Measurements from ENCODE around the gene FOXRED1. TPM values are rescaled to one million over a fixed set of nuclear protein-coding genes. Genes with fewer than 3 reads are reported as not detected.

The FOXRED1 gene
- polyA plus RNA-seq, 3 donors: 30.4 to 57.6 (median 55.0) TPM

DNA sequence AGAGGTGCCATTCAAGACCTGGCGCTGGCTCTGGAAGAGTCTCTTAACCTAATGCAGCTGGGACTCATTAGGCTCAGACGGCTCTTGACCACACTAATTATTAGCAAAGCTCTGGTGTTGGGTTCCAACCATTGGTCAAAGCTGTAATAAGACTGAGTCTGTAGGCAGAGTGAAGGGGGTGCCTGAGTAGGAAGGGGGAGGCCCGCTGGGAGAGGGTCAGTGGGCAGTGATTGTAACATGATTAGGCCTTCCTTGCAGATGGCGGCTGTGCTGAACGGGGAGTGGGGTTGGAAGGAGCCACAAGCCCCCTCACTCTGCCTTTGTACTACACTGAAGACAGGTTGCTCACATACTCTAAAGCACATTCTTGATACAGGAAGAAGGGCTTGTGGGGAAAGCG is 5.5 kb upstream of the FOXRED1 start:
- no peak for DNase-seq

- no peak for DNase-seq
These were observed 3.1 kb upstream of the FOXRED1 start for GRCh38 chr11:126265811-126266210.

GRCh38 chr11:126267650-126268049 is 1.3 kb upstream of the FOXRED1 start:
- no peak for DNase-seq

DNA sequence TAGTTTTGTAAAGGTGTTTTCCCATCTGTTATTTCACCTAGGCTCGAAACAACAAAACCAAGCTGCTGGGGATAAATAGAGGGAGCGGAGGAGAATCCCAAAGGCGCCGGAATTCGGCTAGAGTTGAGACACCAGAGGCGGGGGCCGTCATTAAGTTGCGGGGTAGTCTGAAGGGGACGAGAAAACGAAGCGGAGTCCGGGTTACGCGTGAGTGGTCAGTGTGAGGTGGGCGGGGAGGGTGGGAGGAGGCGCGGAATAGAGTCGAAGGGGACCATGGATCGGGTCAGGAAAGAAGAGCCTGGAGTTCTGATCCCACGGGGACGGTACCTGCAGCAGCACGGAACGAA is 620 bp upstream of the FOXRED1 start:
- DNase-seq: no peak

DNA sequence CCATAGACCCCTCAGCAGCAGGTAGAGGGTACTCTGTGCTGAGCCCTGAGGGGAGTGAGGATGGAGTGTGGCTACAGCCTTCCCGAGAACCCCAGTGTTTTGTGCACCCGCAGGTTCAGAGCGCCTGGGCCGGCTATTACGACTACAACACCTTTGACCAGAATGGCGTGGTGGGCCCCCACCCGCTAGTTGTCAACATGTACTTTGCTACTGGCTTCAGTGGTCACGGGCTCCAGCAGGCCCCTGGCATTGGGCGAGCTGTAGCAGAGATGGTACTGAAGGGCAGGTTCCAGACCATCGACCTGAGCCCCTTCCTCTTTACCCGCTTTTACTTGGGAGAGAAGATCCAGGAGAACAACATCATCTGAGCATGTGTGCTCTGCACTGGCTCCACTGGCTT is 8.4 kb downstream of the FOXRED1 start:
- no peak for DNase-seq

DNA sequence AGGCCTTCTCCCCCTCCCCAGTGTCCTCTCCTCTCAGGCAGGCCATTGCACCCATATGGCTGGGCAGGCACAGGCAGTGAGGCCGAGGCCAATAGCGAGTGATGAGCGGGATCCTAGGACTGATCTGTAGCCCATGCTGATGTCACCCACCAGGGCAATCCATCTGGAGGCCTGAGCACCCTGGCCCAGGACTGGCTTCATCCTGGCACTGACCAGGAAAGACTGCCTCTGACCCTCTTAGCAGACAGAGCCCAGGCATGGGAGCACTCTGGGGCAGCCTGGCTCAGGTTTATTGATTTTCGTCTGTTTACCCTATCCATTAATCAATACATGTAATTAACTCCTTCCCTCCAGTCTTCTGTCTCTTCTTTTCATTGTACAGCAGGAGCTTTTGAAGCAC is 8.8 kb downstream of the FOXRED1 start:
- no peak for DNase-seq

GRCh38 chr11:126279191-126279590 is 10.2 kb downstream of the FOXRED1 start:
- DNase-seq: no peak

DNA sequence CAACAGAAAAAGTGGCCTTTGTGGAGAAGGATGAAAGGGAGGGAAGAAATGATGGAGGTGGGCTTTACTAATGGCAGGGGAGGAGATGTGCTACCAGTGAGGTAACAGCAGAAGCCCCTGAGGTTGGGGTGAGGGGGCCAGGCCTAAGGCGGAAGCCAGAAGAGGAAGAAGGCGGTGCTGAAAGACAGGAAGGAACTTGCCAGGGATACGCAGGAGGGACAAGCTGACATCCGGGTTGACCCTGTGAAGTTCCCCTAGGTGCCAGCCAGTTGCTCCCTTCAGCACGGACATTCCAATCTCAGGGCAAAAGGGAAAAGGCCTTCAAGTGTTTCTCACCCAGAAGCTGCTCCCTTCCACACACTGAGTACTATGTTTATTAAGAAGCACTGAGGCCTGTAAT is 11.6 kb downstream of the FOXRED1 start:
- no peak for DNase-seq

- no peak for DNase-seq
These were observed 12.3 kb downstream of the FOXRED1 start for GRCh38 chr11:126281245-126281644.

DNA sequence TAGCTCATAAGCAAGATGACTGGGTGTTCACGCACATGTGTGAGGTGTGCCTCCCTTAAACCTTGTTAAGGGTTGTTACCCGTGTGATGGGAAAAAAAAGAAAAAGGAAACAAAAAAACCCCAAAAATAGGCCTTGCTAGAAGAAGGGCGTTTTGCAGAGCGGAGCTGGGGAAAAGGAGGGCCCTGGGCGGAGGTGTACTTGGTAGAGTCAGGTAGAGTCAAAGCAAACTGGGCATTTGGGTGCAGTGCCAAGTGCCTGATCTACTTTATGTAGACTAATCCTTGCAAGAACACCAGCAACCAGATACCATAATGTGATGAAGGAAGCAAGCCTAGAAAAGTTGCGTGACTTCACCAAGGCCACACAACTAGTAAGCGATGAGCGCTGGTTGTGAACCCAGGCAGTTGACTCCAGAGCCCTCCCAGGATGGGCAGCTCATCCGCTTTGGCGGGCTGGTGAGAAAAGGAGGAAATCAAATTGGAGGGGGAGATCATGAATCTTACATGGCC is 12.8 kb downstream of the FOXRED1 start:
- DNase-seq: no peak

- peak; percentile 52 for DNase-seq
These were observed 13.4 kb downstream of the FOXRED1 start for GRCh38 chr11:126282361-126282735.

DNA sequence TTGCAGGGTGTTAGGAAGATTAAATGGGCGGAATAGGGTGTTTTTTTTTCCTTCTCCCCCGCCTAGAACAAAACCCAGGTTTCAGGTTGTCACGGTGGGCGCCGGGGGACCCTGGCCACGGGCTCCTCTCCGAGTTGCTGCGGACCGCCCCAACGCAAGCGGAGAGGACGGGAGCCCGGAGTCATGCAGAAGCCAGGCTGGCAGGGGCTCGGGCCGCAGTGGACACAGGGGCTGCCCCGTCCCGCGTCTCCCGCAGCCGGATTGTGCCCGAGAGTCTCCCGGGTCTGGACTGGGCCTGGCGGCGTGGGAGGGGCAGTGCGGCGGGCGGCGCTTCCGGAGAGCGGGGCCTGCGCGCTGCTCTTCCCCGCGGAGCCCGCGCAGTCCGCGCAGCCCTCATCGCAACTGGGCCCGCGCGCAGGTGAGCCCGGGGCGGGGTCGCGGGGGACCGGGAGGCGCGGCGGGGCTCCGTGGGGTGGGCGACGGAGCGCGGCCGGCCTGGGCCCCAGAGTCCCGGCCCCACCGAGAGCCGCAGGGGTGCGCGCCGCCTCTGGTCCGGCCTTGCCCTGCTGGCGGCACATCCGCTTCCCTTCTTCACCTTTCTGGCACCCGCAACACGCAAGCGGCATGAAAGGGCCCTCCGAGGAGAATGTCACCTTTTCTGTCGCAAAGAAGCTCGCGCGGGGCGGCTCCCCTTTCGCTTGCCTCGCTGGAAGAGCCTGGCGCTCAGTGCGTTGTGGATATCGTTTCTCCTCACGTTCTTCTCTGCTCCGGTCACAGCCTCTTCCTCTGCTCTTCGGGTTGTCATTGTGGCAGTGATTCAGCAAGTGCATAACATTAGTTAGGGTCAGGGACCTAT is 14.0 kb downstream of the FOXRED1 start, which contains the start of gene TIRAP:
TIRAP (plus strand) TSS at position 358 of the 856 bp plus-strand sequence. CDS start 7,802 bp downstream, outside the sequence.
- DNase-seq: peak; percentile 55

DNA sequence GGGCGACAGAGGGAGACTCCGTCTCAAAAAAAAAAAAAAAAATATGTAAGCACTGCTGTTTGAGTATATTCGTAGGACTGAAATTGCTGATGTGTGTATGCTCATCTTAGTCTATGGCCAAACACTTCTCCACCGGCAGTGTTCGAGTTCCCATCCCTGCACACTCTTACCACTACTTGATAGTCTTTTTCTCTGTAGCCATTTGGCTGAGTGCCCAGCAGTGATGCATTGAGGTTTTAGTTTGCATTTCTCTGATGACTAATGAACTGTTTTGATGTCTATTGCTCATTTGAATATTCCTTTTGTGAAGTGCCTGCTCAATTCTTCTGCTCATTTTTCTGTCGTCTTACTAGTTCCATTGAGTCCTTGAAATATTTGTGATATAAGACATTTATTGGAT is 15.9 kb downstream of the FOXRED1 start:
- DNase-seq: no peak

GRCh38 chr11:126288237-126288636 is 19.3 kb downstream of the FOXRED1 start:
- DNase-seq: no peak

GRCh38 chr11:126290887-126291286 is 21.9 kb downstream of the FOXRED1 start:
- no peak for DNase-seq

DNA sequence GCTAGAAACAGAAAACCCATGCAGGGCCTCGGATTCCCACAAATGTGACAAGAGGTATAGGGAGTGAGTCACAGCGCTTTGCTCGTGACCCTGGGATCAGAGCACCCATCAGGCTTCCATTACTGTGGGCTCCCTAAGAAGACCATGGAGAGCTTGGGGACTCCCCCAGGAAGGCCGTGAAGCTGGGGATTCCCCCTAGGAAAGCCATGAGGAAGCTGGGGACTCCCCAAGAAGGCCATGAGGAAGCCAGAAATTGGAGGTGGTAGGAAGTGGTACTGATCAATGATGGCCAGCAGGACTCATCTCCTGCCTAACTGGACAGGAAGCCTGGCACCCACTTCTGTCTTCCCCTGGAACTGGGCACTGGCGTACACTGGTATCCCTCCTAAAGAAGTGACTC is 24.8 kb downstream of the FOXRED1 start:
- no peak for DNase-seq

GRCh38 chr11:126297004-126297403 is 28.1 kb downstream of the FOXRED1 start:
- DNase-seq: no peak

- DNase-seq: peak; percentile 91
These were observed 34.9 kb downstream of the FOXRED1 start, which contains the start of gene DCPS for GRCh38 chr11:126303623-126304456. DCPS (plus strand) TSS chr11:126304060; CDS start chr11:126304081, 21 bp downstream.

GRCh38 chr11:126304457-126305075 is 35.6 kb downstream of the FOXRED1 start:
- no peak for DNase-seq

GRCh38 chr11:126305699-126306098 is 36.7 kb downstream of the FOXRED1 start:
- DNase-seq: no peak

DNA sequence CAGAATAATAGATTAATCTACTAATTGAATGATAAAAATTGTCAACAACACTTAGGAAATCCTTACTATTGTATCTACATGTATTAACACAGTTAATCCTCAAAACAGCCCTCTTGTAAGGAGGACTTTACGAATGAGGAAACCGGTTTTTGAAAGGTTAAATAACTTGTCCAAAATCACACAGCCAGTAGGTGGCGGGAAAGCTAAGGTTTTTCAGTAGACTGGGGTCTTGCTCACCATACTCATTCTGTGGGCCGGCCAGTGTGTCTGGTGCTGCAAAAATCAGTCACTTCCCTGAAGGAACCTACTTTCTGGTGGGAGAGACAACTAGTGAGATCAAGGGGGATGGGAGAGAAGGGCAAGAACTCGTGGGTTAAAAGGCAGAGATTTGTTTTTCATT is 38.8 kb downstream of the FOXRED1 start:
- no peak for DNase-seq

DNA sequence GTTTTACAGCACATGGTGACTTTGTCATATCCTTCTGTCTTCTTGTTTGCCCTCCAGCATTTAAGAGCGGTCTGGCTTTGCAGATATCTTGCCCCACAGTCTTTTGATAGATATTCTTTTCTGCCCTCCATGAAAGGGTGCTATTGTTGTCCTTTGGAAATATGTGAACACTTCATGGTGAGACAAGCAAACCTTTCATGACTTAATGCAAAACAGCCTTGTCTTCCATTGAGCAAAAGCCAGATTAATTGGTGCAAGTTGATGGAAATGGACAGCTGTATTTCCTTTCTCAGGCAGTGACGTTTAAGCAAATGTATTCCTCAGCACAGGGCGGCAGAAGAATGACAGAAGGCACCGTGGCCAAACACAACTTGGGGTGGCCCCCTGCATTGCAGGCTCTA is 39.3 kb downstream of the FOXRED1 start:
- no peak for DNase-seq
